Measurements from ENCODE around the gene RIT2. TPM values are rescaled to one million over a fixed set of nuclear protein-coding genes. Genes with fewer than 3 reads are reported as not detected.

The RIT2 gene
- total RNA-seq, 1 experiment from 2014 or later = not detected

DNA sequence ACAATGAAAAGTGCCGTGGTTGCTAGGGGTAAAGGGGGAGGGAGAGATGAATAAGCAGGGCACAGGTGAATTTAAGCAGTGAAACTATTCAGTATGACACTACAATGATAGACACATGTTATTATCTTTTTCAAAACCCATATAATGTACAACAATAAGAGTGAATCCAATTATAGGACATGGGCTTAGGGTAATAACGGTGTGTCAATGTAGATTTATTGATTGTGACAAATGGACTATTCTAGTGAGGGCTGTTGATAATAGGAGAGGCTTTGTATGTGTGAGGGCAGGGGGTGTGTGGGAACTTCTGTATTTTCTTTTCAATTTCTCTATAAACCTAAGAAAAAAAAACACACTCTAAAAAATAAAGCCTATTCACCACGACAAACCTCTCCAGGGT, 223.8 kb downstream of the RIT2 start:
- H3K27ac Mint-ChIP-seq (ENCODE audit: low read depth, unreplicated experiment) = no peak overlapping the region
- POLR2A ChIA-PET = no interaction called here
- no TSS peak for BruUV-seq (replicated peaks)
- H3K27me3 Mint-ChIP-seq (ENCODE audit: insufficient read depth, unreplicated experiment) = peaks cover 69% of the 10 kb centered on the region
- no peak overlapping the region for H3K4me3 Mint-ChIP-seq (ENCODE audit: unreplicated experiment)
- H3K9me3 Mint-ChIP-seq (ENCODE audit: unreplicated experiment) = no peaks in the 10 kb centered on the region
- TF ChIP-seq, protein P1, sequence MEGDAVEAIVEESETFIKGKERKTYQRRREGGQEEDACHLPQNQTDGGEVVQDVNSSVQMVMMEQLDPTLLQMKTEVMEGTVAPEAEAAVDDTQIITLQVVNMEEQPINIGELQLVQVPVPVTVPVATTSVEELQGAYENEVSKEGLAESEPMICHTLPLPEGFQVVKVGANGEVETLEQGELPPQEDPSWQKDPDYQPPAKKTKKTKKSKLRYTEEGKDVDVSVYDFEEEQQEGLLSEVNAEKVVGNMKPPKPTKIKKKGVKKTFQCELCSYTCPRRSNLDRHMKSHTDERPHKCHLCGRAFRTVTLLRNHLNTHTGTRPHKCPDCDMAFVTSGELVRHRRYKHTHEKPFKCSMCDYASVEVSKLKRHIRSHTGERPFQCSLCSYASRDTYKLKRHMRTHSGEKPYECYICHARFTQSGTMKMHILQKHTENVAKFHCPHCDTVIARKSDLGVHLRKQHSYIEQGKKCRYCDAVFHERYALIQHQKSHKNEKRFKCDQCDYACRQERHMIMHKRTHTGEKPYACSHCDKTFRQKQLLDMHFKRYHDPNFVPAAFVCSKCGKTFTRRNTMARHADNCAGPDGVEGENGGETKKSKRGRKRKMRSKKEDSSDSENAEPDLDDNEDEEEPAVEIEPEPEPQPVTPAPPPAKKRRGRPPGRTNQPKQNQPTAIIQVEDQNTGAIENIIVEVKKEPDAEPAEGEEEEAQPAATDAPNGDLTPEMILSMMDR (IDR thresholded peaks at IDR 0.05; ENCODE audit: unreplicated experiment) = no peak
- intact Hi-C loops (cut with micrococcal nuclease) = no loop called here
- H3K36me3 Mint-ChIP-seq (ENCODE audit: insufficient read depth, unreplicated experiment) = no peaks in the 10 kb centered on the region
- H3K4me1 Mint-ChIP-seq (ENCODE audit: insufficient read depth, unreplicated experiment) = no peaks in the 10 kb centered on the region
- DNase-seq (ENCODE audit: unreplicated experiment) = no peak
- CTCF ChIA-PET = no interaction called here

DNA sequence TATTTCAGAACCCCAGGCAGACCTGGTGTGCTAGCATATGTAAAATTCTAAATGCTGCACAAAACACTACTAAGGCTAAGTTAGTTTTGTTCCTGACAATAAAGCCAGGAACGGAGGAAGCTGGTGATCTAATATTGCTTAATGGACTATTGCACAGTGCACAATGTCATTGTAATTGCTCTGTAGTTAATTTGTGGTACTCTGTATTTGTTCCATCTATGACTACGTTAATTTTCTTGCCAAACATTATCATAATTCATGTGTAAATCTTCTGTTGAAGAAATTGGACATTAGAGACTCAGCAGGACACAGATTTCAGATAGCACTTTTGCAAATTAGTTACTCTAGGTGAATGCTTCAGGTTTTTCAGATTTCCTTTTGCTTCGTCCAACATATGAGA, 232.3 kb downstream of the RIT2 start:
- CTCF ChIA-PET = no interaction called here

DNA sequence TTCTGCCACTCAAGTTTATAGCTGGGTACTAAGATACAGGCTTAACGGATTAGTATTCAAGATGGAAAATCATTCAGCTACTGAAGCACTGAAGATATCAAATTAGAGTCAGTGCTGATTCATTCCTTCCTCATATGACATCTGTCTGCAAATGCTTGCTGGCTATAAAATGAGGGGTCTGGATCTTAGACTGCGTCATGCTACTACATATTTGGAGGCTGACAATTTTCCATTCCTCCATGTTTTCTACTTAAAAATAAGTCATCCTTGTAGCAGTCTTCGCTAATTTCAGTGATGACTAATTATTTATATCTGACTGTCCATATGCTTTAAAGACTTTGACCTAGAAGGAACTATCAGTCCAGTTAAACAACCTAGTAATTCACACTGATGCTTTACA, 233.4 kb downstream of the RIT2 start:
- CTCF ChIA-PET = interaction anchor here (0.5 to 0.6 kb wide), 2 partner anchors 22 to 41 kb away, joined by 3 read pairs; no protein-coding TSS in a partner anchor
- Mint-ChIP-seq H3K36me3 (ENCODE audit: insufficient read depth, unreplicated experiment) (no peaks in the 10 kb centered on the region), H3K27ac (ENCODE audit: low read depth, unreplicated experiment) (no peak overlapping the region), H3K9me3 (ENCODE audit: unreplicated experiment) (no peaks in the 10 kb centered on the region), H3K4me3 (ENCODE audit: unreplicated experiment) (no peak overlapping the region), H3K27me3 (ENCODE audit: insufficient read depth, unreplicated experiment) (peaks cover 53% of the 10 kb centered on the region), H3K4me1 (ENCODE audit: insufficient read depth, unreplicated experiment) (no peaks in the 10 kb centered on the region)
- TF ChIP-seq, protein P1 (IDR thresholded peaks at IDR 0.05; ENCODE audit: unreplicated experiment) = no peak
- DNase-seq (ENCODE audit: unreplicated experiment) = no peak
- POLR2A ChIA-PET = no interaction called here
- intact Hi-C loops (cut with micrococcal nuclease) = no loop called here
- no TSS peak for BruUV-seq (replicated peaks)

More for the DNA sequence above, 232.3 kb downstream of the RIT2 start:
- Mint-ChIP-seq H3K27ac (ENCODE audit: low read depth, unreplicated experiment) (no peak overlapping the region), H3K27me3 (ENCODE audit: insufficient read depth, unreplicated experiment) (peaks cover 61% of the 10 kb centered on the region), H3K9me3 (ENCODE audit: unreplicated experiment) (no peaks in the 10 kb centered on the region), H3K4me3 (ENCODE audit: unreplicated experiment) (no peak overlapping the region), H3K4me1 (ENCODE audit: insufficient read depth, unreplicated experiment) (no peaks in the 10 kb centered on the region), H3K36me3 (ENCODE audit: insufficient read depth, unreplicated experiment) (no peaks in the 10 kb centered on the region)
- DNase-seq (ENCODE audit: unreplicated experiment) = no peak
- intact Hi-C loops (cut with micrococcal nuclease) = no loop called here
- TF ChIP-seq, protein P1 (IDR thresholded peaks at IDR 0.05; ENCODE audit: unreplicated experiment) = no peak
- no TSS peak for BruUV-seq (replicated peaks)
- POLR2A ChIA-PET = no interaction called here

DNA sequence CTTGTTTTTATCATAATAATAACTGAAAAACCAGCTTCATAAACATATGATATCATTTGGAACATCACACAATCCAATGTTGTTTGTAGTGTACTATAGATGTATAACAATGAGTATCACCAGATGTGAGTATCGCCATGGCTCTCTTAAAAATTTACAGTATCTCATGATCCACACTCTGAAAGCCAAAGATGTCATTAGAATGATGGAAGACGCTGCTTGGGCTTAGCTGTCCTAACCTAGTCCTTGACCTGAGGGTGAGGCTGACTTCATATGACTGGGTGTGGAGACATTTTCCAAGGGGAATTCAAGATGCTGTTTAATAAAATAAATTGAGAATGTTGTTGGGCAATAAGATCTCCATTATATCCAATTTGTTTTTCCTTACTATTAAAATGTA, 242.6 kb downstream of the RIT2 start:
- H3K27ac Mint-ChIP-seq (ENCODE audit: low read depth, unreplicated experiment) = no peak overlapping the region
- H3K36me3 Mint-ChIP-seq (ENCODE audit: insufficient read depth, unreplicated experiment) = no peaks in the 10 kb centered on the region
- H3K4me3 Mint-ChIP-seq (ENCODE audit: unreplicated experiment) = no peak overlapping the region
- no peak for DNase-seq (ENCODE audit: unreplicated experiment)
- no peaks in the 10 kb centered on the region for H3K9me3 Mint-ChIP-seq (ENCODE audit: unreplicated experiment)
- ChIA-PET POLR2A (no interaction called here), CTCF (no interaction called here)
- H3K27me3 Mint-ChIP-seq (ENCODE audit: insufficient read depth, unreplicated experiment) = peaks cover 37% of the 10 kb centered on the region
- TF ChIP-seq, protein P1 (IDR thresholded peaks at IDR 0.05; ENCODE audit: unreplicated experiment) = no peak
- BruUV-seq (replicated peaks) = no TSS peak
- intact Hi-C loops (cut with micrococcal nuclease) = no loop called here
- no peaks in the 10 kb centered on the region for H3K4me1 Mint-ChIP-seq (ENCODE audit: insufficient read depth, unreplicated experiment)
